Measurements from ENCODE around the gene CD2AP.
"Not testable (repeated sequence)": the region's sequence is repeated elsewhere in the genome, so short reads cannot be mapped to it uniquely, and the experiment has no call there.

Gene CD2AP

DNA sequence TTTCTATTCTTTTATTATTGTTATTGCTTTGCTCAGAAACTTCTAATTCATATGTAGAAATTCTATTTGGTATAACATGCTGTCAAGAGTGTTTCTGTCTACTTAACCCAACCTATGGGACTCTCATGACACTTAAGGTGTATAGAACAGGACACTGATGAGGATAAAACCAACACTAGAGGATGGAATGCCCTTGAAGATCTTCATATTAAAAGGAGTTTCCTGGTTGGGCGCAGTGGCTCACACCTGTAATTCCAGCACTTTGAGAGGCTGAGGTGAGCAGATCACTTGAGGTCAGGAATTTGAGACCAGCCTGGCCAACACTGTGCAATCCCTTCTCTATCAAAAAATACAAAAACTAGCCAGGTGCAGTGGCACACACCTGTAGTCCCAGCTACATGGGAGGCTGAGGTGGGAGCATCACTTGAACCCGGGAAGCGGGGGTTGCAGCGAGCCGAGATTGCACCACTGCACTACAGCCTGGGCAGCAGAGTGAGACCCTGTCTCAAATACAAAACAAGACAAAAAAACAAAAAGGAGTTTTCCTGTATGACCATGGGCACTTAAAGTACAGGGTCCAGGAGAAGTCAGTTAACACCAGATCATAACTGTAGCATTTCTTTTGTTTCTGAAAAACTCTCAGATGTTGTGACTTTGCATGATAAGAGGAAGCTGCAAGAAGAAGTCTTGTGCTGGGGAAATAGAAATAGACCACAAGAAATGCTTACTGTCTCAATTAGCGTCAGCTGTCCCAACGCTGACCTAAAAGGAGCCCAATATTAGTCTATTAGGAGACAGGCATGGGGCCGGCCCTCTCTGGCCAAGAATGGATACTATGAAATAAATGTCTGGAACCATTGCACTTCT, 38.9 kb upstream of the CD2AP start:
- DNase-seq (ENCODE audit: insufficient read length, low spot score) (no peak), FAIRE-seq (no peak)

DNA sequence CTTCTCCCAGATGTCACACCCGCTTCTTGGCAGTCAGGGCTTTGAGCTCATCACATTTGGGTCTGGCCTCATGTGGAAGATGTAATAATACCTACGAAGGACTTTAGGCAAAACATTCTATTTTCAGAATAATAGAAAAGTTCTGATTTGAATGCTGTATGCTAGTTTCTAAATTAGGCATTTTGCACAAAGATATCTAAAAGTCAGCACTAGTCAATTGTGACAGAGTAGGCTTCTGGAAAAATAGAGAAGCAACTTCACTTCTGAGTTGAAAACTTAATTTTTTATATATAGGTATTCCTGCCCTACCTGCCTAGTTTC, 38.3 kb upstream of the CD2AP start:
- FAIRE-seq: no peak
- TF ChIP-seq, protein P1, sequence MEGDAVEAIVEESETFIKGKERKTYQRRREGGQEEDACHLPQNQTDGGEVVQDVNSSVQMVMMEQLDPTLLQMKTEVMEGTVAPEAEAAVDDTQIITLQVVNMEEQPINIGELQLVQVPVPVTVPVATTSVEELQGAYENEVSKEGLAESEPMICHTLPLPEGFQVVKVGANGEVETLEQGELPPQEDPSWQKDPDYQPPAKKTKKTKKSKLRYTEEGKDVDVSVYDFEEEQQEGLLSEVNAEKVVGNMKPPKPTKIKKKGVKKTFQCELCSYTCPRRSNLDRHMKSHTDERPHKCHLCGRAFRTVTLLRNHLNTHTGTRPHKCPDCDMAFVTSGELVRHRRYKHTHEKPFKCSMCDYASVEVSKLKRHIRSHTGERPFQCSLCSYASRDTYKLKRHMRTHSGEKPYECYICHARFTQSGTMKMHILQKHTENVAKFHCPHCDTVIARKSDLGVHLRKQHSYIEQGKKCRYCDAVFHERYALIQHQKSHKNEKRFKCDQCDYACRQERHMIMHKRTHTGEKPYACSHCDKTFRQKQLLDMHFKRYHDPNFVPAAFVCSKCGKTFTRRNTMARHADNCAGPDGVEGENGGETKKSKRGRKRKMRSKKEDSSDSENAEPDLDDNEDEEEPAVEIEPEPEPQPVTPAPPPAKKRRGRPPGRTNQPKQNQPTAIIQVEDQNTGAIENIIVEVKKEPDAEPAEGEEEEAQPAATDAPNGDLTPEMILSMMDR (IDR thresholded peaks at IDR 0.05; ENCODE audit: insufficient read depth, missing control alignments): no peak

More for the DNA sequence above, 38.9 kb upstream of the CD2AP start:
- TF ChIP-seq, protein P1 (IDR thresholded peaks at IDR 0.05; ENCODE audit: insufficient read depth, missing control alignments): no peak

DNA sequence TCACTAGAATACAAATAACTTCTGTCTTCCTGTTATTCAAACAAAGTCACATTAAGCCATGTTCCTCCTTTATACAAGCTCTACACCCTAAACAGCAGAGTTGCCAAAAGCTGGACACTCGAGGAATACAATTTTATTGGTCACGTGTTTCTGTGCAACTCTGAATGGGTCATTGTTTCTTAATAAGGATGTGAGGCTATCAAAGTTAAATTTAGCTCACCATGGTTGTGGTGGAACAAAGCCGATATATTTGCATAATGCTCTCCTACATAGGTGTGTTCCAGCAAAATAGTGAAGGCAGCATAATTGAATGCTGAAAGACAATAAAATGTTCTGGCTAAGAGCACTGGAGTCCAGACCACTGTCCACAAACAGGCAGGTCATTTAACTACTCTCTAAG, 36.9 kb upstream of the CD2AP start:
- FAIRE-seq: no peak
- no peak for DNase-seq (ENCODE audit: insufficient read length, low spot score)
- TF ChIP-seq, protein P1 (IDR thresholded peaks at IDR 0.05; ENCODE audit: insufficient read depth, missing control alignments): no peak

More for the DNA sequence above, 38.3 kb upstream of the CD2AP start:
- no peak for DNase-seq (ENCODE audit: insufficient read length, low spot score)

DNA sequence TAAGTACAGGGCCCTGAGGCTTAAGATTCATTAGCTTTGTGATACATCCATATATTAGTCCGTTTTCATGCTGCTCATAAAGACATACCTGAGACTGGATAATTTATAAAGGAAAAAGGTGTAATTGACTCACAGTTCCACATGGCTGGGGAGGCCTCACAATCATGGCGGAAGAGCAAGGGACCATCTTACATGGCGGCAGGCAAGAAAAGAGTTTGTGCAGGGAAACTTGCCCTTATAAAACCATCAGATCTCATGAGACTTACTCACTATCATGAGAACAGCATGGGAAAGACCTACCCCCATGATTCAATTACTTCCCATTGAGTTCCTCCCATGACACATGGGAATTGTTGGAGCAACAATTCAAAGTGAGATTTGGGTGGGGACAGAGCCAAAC, 32.6 kb upstream of the CD2AP start:
- not testable (repeated sequence) for FAIRE-seq; DNase-seq (ENCODE audit: insufficient read length, low spot score)

DNA sequence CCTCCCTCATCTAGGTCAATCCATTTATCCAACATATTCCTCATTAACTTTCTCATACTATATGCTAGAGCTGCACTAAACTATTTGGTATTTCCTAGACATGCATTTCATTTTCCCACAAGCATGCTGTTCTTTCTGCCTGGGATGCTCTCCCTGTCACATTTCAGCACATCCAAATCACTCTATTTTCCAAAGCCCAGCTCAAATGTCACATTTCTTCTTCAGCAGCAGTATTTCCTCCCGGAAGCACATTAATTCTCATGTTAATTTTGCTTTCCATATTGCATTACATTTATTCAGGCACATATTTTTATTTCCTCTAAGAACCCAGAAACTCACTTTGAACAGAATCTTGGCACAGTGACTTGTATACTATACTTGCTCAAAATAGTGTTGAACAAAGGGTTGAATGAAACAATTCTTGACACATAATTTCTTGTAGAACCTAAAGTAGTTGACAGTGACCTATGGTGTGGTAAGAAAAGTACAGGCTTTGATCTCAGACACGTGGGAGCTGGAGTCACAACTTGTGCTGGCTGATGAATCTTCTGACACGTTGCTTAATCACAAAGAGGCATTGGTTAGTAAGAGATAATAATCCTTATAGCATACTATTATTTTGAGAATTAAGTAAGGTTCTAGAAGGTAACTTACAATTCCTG, 30.8 kb upstream of the CD2AP start:
- no peak for DNase-seq (ENCODE audit: insufficient read length, low spot score)
- TF ChIP-seq, protein P1 (IDR thresholded peaks at IDR 0.05; ENCODE audit: insufficient read depth, missing control alignments): no peak
- FAIRE-seq: no peak

DNA sequence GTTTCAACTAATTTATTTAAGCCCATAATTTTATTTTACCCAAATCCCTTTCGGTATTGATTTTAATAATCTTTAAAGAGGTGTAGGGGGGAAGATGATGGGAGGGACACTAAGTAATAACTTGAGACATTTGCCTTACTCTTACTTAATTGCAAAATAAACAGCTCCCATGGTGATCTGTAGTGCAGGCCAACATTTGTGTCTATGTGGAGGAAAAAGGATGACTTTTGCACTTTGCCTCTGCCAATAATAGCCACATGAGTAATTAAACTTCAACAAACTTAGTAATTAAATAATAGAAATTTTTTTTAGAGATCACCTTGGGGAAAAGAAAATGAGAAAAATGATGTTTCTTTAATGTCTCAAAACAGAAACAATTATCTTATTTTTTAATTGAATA, 29.9 kb upstream of the CD2AP start:
- FAIRE-seq (no peak), DNase-seq (ENCODE audit: insufficient read length, low spot score) (no peak)
- TF ChIP-seq, protein P1 (IDR thresholded peaks at IDR 0.05; ENCODE audit: insufficient read depth, missing control alignments): no peak

DNA sequence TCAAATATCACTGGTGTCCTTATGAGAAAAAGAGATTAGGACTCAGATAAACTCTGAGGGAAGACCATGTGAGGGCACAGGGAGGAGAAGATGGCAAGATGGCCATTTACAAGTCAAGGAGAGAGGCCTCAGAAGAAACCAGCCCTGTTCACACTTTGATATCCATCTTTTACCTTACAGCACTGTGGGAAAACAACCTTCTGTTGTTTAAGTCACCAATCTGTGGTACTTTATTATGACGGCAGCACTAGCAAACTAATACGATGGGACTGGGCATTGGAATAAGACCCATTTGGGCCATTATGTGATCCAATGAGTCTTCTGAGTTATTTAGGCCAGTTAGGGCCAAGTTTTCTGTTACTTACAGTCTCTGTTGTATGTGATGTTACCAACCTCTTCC, 26.4 kb upstream of the CD2AP start:
- DNase-seq (ENCODE audit: insufficient read length, low spot score) (no peak), FAIRE-seq (no peak)
- TF ChIP-seq, protein P1 (IDR thresholded peaks at IDR 0.05; ENCODE audit: insufficient read depth, missing control alignments): no peak
